Bronchial epithelial cell (primary cell): Measurements from ENCODE around the gene SYT7. TPM values are rescaled to one million over a fixed set of nuclear protein-coding genes. Genes with fewer than 3 reads are reported as not detected.
A peak's percentile ranks its signal among the peaks of the same experiment; 100 is the strongest.

ENCODE experiments used
- DNase-seq: peaks from one replicate; pipeline ENCODE4 v3.0.0-alpha.2; 2010; ENCODE audit warnings: low read depth
- FAIRE-seq: peaks from 2 replicates; lab custom pipeline; 2011; peaks lifted over from hg19 to GRCh38; lab: Jason Lieb, UNC
- H3K27me3 ChIP-seq: 2 replicates; pipeline ENCODE4 v1.5.1; 2011; ENCODE audit warnings: low read length; ENCODE audit not compliant: control insufficient read depth, insufficient read depth
- H3K36me3 ChIP-seq: 2 replicates; pipeline ENCODE4 v1.5.1; 2011; ENCODE audit warnings: low read length; ENCODE audit not compliant: control insufficient read depth, insufficient read depth
- H3K4me3 ChIP-seq: 2 replicates; pipeline ENCODE4 v1.5.1; 2011; ENCODE audit warnings: mild to moderate bottlenecking, low read depth, low read length, control low read depth
- total RNA-seq: library from RNA; depleted of rRNA; stranded (reverse); fragments of >200 nt; gene quantifications from 2 replicates; pipeline ENCODE4 v1.2.1, GENCODE V29; 2014
- TF ChIP-seq, protein P1 (sequence below): IDR thresholded peaks from 2 replicates; pipeline ENCODE4 v1.5.1; 2011; ENCODE audit warnings: mild to moderate bottlenecking, moderate library complexity, low read length, control low read depth, inconsistent platforms; ENCODE audit not compliant: insufficient read depth, severe bottlenecking

The SYT7 gene
- total RNA-seq, 1 donor from 2014 or later = 21.1 TPM

DNA sequence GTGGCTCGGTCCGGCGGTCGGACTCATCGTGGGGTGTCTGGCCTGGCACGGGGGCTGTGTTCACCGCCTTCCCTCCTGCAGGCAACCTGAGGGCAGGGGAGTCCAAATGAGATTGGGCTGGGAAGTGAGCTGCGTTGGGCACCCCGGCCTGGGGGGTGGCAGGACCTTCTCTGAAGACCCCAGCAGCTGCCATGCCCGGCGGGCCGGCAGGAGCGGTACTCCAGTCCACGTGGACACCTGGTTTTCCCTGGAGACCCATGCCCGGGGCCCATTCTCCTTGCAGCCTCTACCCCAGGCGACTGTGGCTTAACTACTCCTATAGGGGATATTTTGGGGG, 47.9 kb downstream of the SYT7 start:
- H3K36me3 ChIP-seq = peaks cover 3% of the 10 kb centered on the region
- no peak for DNase-seq
- no peaks in the 10 kb centered on the region for H3K27me3 ChIP-seq
- H3K4me3 ChIP-seq = no peak overlapping the region
- TF ChIP-seq, protein P1, sequence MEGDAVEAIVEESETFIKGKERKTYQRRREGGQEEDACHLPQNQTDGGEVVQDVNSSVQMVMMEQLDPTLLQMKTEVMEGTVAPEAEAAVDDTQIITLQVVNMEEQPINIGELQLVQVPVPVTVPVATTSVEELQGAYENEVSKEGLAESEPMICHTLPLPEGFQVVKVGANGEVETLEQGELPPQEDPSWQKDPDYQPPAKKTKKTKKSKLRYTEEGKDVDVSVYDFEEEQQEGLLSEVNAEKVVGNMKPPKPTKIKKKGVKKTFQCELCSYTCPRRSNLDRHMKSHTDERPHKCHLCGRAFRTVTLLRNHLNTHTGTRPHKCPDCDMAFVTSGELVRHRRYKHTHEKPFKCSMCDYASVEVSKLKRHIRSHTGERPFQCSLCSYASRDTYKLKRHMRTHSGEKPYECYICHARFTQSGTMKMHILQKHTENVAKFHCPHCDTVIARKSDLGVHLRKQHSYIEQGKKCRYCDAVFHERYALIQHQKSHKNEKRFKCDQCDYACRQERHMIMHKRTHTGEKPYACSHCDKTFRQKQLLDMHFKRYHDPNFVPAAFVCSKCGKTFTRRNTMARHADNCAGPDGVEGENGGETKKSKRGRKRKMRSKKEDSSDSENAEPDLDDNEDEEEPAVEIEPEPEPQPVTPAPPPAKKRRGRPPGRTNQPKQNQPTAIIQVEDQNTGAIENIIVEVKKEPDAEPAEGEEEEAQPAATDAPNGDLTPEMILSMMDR = no peak
- FAIRE-seq = no peak

GRCh38 chr11:61532134-61533038, 48.5 kb downstream of the SYT7 start:
- no peaks in the 10 kb centered on the region for H3K27me3 ChIP-seq

DNA sequence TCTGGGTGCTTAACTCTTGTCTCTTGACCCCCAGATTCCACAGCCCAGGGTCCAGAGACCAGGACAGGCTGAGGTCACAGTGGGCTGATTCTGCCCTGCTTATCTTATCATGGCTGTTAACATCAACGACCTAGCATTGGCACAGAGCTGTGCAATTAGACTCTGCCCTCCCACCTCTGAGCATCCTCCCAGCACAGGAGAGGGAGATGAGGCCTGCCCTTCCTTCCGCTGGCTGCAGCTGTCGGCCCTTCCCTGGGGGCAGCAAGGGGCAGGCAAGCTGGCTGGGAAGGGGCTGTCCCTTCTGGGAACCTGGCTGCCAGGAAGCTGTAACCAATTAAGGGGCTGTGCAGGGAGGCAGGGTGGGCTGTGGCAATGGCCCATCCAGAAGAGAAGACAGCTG, 49.8 kb downstream of the SYT7 start:
- FAIRE-seq = no peak
- Histone ChIP-seq H3K4me3 (no peak overlapping the region), H3K36me3 (peaks cover 9% of the 10 kb centered on the region), H3K27me3 (no peaks in the 10 kb centered on the region)
- DNase-seq = no peak
- TF ChIP-seq, protein P1 = no peak

More at GRCh38 chr11:61532134-61533038, 48.5 kb downstream of the SYT7 start:
- DNase-seq (peak; percentile 48), FAIRE-seq (no peak)
- peaks cover 8% of the 10 kb centered on the region for H3K36me3 ChIP-seq
- H3K4me3 ChIP-seq = no peak overlapping the region
- TF ChIP-seq, protein P1 = peak; percentile 91

DNA sequence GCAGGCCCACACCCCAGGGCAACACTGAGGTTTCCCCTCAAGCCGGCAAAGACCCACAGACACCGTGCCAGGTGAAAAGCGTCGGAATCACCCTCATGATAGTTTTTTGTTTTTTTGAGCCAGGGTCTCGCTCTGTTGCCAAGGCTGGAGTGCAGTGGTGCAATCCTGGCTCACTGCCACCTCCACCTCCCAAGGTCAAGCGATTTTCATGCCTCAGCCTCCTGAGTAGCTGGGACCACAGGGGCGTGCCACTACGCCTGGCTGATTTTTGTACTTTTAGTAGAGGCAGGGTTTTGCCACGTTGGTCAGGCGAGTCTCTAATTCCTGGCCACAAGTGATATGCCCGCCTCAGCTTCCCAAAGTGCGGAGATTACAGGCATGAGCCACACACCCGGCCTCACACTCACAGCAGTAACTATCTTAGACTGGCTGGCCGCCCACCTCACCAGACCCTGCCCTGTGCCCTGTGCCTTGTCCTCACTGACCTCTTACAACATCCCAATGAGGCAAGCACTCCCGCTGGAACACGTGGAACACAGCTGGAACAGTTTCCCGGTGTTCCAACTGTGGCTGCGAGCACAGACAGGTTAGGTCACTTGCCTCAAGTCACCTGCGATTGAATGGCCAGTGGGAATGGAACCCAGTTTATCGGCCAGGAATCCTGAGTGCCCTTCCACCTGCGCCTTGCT, 51.2 kb downstream of the SYT7 start:
- FAIRE-seq (peak; percentile 47), DNase-seq (no peak)
- Histone ChIP-seq H3K4me3 (no peak overlapping the region), H3K27me3 (no peaks in the 10 kb centered on the region), H3K36me3 (peaks cover 9% of the 10 kb centered on the region)
- TF ChIP-seq, protein P1 = no peak

GRCh38 chr11:61528114-61528513, 52.8 kb downstream of the SYT7 start:
- TF ChIP-seq, protein P1 = no peak
- H3K4me3 ChIP-seq = no peak overlapping the region
- H3K27me3 ChIP-seq = no peaks in the 10 kb centered on the region
- FAIRE-seq = no peak
- H3K36me3 ChIP-seq = peaks cover 9% of the 10 kb centered on the region
- DNase-seq = no peak
